Measurements from ENCODE around the gene UMOD. TPM values are rescaled to one million over a fixed set of nuclear protein-coding genes. Genes with fewer than 3 reads are reported as not detected.

The UMOD gene
- total RNA-seq, 4 donors from 2014 or later, result not detected

DNA sequence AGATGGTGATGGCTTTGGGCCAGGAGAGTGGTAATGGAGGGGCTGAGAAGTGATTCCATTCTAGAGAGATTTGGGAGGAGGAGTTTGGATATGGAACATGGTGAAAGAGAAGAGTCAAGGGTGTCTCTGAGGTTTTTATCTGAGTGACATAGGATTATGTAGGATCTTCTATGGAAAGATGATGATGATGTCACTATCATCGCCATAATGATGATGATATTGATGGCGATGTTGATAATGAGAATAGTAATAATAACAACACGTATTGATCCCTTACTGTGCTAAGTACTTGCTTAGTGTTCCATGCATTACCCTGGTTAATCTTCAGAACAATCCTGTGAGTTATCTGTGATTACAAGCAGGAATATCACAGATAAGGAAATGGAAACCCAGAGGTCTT is 35.5 kb upstream of the UMOD start:
- DNase-seq (ENCODE audit: low spot score in 2 of 2), result no peak
- intact Hi-C loops (cut with DNase I; ENCODE audit: low total_unique reads), result no loop called here
- no peak overlapping the region for H3K4me3 ChIP-seq (ENCODE audit: low read depth, poor library complexity, severe bottlenecking)
- 86 to 95% methylated on average over 3 of the region's 3 CpGs for WGBS, 2 donors
- TF ChIP-seq, protein P1, sequence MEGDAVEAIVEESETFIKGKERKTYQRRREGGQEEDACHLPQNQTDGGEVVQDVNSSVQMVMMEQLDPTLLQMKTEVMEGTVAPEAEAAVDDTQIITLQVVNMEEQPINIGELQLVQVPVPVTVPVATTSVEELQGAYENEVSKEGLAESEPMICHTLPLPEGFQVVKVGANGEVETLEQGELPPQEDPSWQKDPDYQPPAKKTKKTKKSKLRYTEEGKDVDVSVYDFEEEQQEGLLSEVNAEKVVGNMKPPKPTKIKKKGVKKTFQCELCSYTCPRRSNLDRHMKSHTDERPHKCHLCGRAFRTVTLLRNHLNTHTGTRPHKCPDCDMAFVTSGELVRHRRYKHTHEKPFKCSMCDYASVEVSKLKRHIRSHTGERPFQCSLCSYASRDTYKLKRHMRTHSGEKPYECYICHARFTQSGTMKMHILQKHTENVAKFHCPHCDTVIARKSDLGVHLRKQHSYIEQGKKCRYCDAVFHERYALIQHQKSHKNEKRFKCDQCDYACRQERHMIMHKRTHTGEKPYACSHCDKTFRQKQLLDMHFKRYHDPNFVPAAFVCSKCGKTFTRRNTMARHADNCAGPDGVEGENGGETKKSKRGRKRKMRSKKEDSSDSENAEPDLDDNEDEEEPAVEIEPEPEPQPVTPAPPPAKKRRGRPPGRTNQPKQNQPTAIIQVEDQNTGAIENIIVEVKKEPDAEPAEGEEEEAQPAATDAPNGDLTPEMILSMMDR (IDR thresholded peaks at IDR 0.05), result no peak
- TF ChIP-seq POLR2A (IDR thresholded peaks at IDR 0.05), result no peak

DNA sequence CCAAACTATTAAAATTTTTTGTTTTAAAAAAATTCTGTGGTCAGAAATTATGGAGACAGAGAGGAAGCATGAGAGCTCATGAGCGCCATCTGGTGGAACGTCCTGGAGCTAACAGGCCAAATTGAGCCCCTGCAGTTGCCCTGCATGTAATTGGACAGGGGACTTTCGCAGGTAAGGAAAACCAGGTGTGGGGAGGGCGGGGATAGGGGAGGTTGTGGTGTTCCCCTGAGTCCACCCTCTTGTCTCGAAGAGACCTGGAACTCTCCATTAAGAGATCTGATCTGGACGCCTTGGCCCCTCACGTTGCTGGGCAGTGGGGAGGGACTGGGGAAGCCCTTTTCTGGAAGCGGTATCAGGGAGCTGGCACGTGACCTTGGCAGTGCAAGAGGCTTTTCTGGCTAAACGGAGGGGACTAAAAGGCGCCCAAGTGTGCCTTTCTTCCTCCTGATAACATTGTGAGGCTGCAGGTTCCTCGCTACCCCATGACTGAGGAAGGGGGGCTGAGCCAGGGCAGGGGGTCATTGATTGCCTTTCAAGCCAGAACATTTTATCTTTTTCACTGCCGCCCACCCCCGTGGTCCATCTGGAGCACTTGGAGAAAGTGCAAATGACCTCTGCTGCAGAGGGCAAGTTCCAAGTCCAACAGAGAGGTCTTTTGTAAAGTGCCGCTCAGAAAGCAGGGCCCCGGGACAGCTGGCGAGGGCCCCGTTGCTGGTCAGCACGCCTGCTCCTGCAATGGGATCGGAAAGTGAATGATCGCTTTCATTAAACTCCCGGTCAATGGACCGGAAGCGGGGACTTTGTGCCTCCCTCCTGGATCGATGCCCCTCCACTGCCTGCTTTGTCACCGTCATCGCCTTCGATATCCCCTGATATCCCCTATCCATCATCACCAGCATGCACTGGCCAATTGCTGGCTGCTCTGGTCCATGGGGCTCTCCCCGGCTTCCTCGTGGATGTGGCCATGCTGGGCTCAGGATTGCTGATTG is 33.6 kb upstream of the UMOD start:
- TF ChIP-seq, protein P1 (IDR thresholded peaks at IDR 0.05), result no peak
- no peak for TF ChIP-seq POLR2A (IDR thresholded peaks at IDR 0.05)
- no peak overlapping the region for H3K4me3 ChIP-seq (ENCODE audit: low read depth, poor library complexity, severe bottlenecking)
- 20 to 26% methylated on average over 29 to 30 of the region's 30 CpGs for WGBS, 2 donors
- peak; percentile 21 to 92 for DNase-seq (ENCODE audit: low spot score in 2 of 2)
- intact Hi-C loops (cut with DNase I; ENCODE audit: low total_unique reads), result no loop called here

DNA sequence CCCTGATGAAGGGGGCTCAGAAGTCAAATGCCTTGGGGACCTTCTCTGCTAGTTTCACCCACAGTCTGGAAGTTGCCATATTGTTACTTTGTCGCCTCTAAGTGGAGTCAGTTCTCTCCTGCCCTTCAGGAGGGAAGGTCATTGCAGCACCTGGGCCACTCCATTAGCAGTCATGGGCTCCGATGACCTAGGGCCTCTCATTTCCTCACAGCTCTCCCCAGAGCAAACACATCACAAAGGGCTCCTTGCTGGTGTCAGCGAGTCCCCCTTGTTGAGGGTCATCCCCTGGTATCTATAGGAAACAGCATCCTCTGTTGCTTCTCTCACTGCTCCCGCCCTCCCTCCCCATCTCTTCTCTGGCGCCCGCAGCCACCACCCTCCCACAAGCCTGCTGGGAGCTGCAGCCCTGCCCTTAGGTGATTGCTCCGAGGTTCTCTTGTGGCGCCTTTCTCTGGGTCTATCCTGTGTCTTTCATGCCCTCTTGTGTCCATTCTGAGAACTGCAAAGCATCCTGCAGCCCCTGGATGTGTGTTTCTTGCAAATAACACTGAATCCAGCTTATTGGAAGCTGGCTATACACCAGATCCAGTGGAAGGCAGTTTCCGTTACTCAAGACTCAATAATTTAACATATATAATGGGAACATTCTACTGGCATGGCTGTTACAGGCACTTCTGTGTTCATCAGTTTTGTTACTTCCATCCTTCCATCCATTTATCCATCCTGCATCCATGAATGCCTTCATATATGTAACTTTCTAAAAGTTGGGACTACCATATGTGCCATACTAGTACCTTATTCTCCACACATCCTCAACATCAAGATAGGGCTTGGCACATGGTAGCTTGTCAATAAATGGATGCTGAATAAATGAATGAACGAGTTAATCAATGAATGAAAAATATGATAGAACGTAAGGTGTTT is 30.9 kb upstream of the UMOD start:
- WGBS, 2 donors, result 28 to 30% methylated on average over 11 of the region's 11 CpGs
- H3K4me3 ChIP-seq (ENCODE audit: low read depth, poor library complexity, severe bottlenecking), result no peak overlapping the region
- TF ChIP-seq POLR2A (IDR thresholded peaks at IDR 0.05), result no peak
- TF ChIP-seq, protein P1 (IDR thresholded peaks at IDR 0.05), result no peak
- DNase-seq (ENCODE audit: low spot score in 2 of 2), result peak in 1 of 2 donors; percentile 28
- intact Hi-C loops (cut with DNase I; ENCODE audit: low total_unique reads), result no loop called here

DNA sequence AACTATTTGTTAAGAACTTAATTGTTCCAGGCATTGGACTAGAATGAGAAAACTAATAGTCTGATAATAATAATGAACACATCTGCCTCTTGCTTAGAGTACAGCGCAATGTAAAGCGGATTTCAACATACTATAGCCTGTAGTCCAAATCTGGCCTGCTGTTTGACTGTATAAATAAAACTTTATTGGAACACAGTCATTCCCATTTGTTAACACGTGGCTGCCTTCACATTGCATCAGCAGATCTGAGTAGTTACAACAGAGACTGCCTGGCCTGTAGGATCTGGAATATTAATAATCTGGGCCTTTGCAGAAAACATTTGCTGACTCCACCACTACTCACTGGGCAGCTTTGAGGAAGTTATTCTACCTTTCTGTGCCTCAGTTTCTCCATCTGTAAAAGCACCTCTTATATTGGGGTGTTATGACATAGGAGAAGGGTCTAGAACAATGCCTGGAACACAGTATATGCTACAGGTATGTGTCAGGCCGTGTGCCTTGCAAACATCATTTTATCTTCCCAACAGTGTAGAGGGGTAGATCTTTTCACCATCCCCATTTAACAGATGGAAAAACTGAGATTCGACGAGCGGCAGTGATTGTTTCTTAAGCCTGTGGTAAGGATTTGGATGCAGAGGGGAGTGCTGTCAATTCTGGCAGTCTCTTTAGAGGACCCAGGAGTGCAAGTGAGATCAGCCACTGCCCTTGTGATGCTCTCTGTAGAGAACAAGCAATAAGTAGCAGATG is 29.9 kb upstream of the UMOD start:
- TF ChIP-seq, protein P1 (IDR thresholded peaks at IDR 0.05), result no peak
- TF ChIP-seq POLR2A (IDR thresholded peaks at IDR 0.05), result no peak
- 90 to 91% methylated on average over 7 of the region's 7 CpGs for WGBS, 2 donors
- H3K4me3 ChIP-seq (ENCODE audit: low read depth, poor library complexity, severe bottlenecking), result no peak overlapping the region
- intact Hi-C loops (cut with DNase I; ENCODE audit: low total_unique reads), result no loop called here
- no peak for DNase-seq (ENCODE audit: low spot score in 2 of 2)

DNA sequence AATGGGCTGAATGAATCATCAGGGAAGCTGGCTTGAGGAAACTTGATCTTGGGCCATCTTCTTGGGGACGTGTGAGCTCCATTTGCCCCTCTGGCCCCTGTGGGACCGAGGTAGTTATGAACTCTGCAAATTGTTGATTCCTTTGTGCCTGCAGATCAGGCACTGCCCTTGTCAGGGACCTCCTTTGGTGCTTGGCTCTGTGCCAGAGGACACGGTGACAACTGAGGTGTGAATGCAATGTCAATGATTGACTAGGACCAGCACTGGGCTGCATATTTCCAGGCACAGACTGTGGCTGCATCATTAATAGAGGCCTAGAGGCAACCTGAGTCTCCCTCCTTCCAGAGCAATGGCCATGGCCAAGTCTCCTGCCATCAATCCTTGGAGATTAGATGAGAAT is 28.3 kb upstream of the UMOD start:
- no peak for DNase-seq (ENCODE audit: low spot score in 2 of 2)
- 46 to 63% methylated on average over 3 of the region's 3 CpGs for WGBS, 2 donors
- TF ChIP-seq POLR2A (IDR thresholded peaks at IDR 0.05), result no peak
- TF ChIP-seq, protein P1 (IDR thresholded peaks at IDR 0.05), result no peak

More for the DNA sequence above, 28.3 kb upstream of the UMOD start:
- intact Hi-C loops (cut with DNase I; ENCODE audit: low total_unique reads), result no loop called here
- H3K4me3 ChIP-seq (ENCODE audit: low read depth, poor library complexity, severe bottlenecking), result no peak overlapping the region
